ENCODE measurements around the gene AKAP12.

Gene AKAP12

GRCh38 chr6:151391471-151392413 is 152.0 kb downstream of the AKAP12 start, which contains the start of gene ZBTB2:
Gene ZBTB2, minus strand, starts transcription at chr6:151391559. Its CDS starts 17,922 bp downstream, at chr6:151373637.
- no peak for TF ChIP-seq CTCF (conservative IDR thresholded peaks at IDR 0.05; ENCODE audit: low read depth, low read length)
- DNase-seq (ENCODE audit: low read depth), result peak; percentile 87
- H3K4me3 ChIP-seq (ENCODE audit: low read depth, low read length), result peak within 1 kb of the TSS; percentile 90

- no peak for TF ChIP-seq CTCF (conservative IDR thresholded peaks at IDR 0.05; ENCODE audit: low read depth, low read length)
- DNase-seq (ENCODE audit: low read depth), result no peak
- H3K4me3 ChIP-seq (ENCODE audit: low read depth, low read length), result peak overlapping the region; percentile 90
Measured at GRCh38 chr6:151392427-151392826, 152.7 kb downstream of the AKAP12 start.

- no peak overlapping the region for H3K4me3 ChIP-seq (ENCODE audit: low read depth, low read length)
- TF ChIP-seq CTCF (conservative IDR thresholded peaks at IDR 0.05; ENCODE audit: low read depth, low read length), result no peak
Measured at GRCh38 chr6:151393410-151393809, 153.6 kb downstream of the AKAP12 start.

GRCh38 chr6:151399679-151400078 is 159.9 kb downstream of the AKAP12 start:
- no peak overlapping the region for H3K4me3 ChIP-seq (ENCODE audit: low read depth, low read length)
- DNase-seq (ENCODE audit: low read depth), result no peak
- no peak for TF ChIP-seq CTCF (conservative IDR thresholded peaks at IDR 0.05; ENCODE audit: low read depth, low read length)

More at GRCh38 chr6:151393410-151393809, 153.6 kb downstream of the AKAP12 start:
- DNase-seq (ENCODE audit: low read depth), result no peak

- no peak for TF ChIP-seq CTCF (conservative IDR thresholded peaks at IDR 0.05; ENCODE audit: low read depth, low read length)
- no peak overlapping the region for H3K4me3 ChIP-seq (ENCODE audit: low read depth, low read length)
- DNase-seq (ENCODE audit: low read depth), result peak; percentile 45
Measured at GRCh38 chr6:151400473-151400872, 160.7 kb downstream of the AKAP12 start.

- no peak for DNase-seq (ENCODE audit: low read depth)
- no peak overlapping the region for H3K4me3 ChIP-seq (ENCODE audit: low read depth, low read length)
- TF ChIP-seq CTCF (conservative IDR thresholded peaks at IDR 0.05; ENCODE audit: low read depth, low read length), result no peak
Measured at GRCh38 chr6:151402228-151402627, 162.5 kb downstream of the AKAP12 start.

Measured in choroid plexus epithelial cell (primary cell).